Neural cell (in vitro differentiated cells): Measurements from ENCODE around the gene ST3GAL3. TPM values are rescaled to one million over a fixed set of nuclear protein-coding genes. Genes with fewer than 3 reads are reported as not detected.

Experiments used
- H2AFZ ChIP-seq: fragments of 200-600, 300-800 bp; sonication (generic), shearing (Covaris generic); 2 replicates; pipeline ENCODE4 v1.6.0; 2014; ENCODE audit warnings: low read depth, mild to moderate bottlenecking, antibody characterized with exemption, low read length, moderate library complexity
- H3F3A ChIP-seq: fragments of 200-600 bp; shearing (Covaris generic); 2 replicates; pipeline ENCODE4 v1.6.1; 2016; ENCODE audit warnings: mild to moderate bottlenecking, moderate library complexity, mixed read lengths, antibody characterized with exemption, low read length; ENCODE audit not compliant: insufficient read depth, poor library complexity, severe bottlenecking
- H3K27ac ChIP-seq: fragments of 200-600, 300-800 bp; sonication (generic), shearing (Covaris generic); 2 replicates; pipeline ENCODE4 v1.5.1; 2014; ENCODE audit warnings: mild to moderate bottlenecking, low read length, moderate library complexity
- H3K27me3 ChIP-seq: fragments of 300-800, 200-600 bp; sonication (generic), shearing (Covaris generic); 2 replicates; pipeline ENCODE4 v1.6.0; 2014; ENCODE audit warnings: mild to moderate bottlenecking, low read depth, low read length, moderate library complexity; ENCODE audit not compliant: insufficient read depth
- H3K36me3 ChIP-seq: fragments of 300-800, 200-600 bp; sonication (generic), shearing (Covaris generic); 2 replicates; pipeline ENCODE4 v1.5.1; 2014; ENCODE audit warnings: mild to moderate bottlenecking, antibody characterized with exemption, low read length, moderate library complexity; ENCODE audit not compliant: insufficient read depth
- H3K4me2 ChIP-seq: fragments of 300-800, 200-600 bp; sonication (generic), shearing (Covaris generic); 2 replicates; pipeline ENCODE4 v1.6.0; 2014; ENCODE audit warnings: mild to moderate bottlenecking, low read length
- H3K4me3 ChIP-seq: fragments of 300-800, 200-600 bp; sonication (generic), shearing (Covaris generic); 2 replicates; pipeline ENCODE4 v1.5.1; 2014; ENCODE audit warnings: mild to moderate bottlenecking, low read length, moderate library complexity
- H3K79me2 ChIP-seq: fragments of 200-600 bp; shearing (Covaris generic); replicated peaks from 2 replicates; pipeline ENCODE4 v1.6.0; 2014; ENCODE audit warnings: mild to moderate bottlenecking, low read length, moderate library complexity; ENCODE audit not compliant: insufficient read depth
- H3K9ac ChIP-seq: fragments of 300-800, 200-600 bp; sonication (generic), shearing (Covaris generic); 2 replicates; pipeline ENCODE4 v1.6.1; 2016; ENCODE audit warnings: mild to moderate bottlenecking, low read length, mixed read lengths
- H3K9me2 ChIP-seq: fragments of 200-600 bp; shearing (Covaris generic); 2 replicates; pipeline ENCODE4 v1.6.1; 2016; ENCODE audit warnings: mild to moderate bottlenecking, low read length, mixed read lengths; ENCODE audit not compliant: insufficient read depth
- H3K9me3 ChIP-seq: fragments of 200-600, 300-800 bp; sonication (generic), shearing (Covaris generic); 2 replicates; pipeline ENCODE4 v1.6.1; 2016; ENCODE audit warnings: mild to moderate bottlenecking, mixed run types, low read length, moderate library complexity, mixed read lengths
- H4K20me1 ChIP-seq: fragments of 200-600 bp; shearing (Covaris generic); 2 replicates; pipeline ENCODE4 v1.6.1; 2016; ENCODE audit warnings: mild to moderate bottlenecking, mixed run types; ENCODE audit not compliant: insufficient read depth
- EP300 ChIP-seq: fragments of 450-650 bp; conservative IDR thresholded peaks from 2 replicates; pipeline ENCODE4 v1.6.1; 2014; ENCODE audit warnings: antibody characterized with exemption, mild to moderate bottlenecking, moderate library complexity; ENCODE audit not compliant: poor library complexity, severe bottlenecking
- EZH2 ChIP-seq: fragments of 200-600, 300-800 bp; shearing (Covaris generic), sonication (generic); IDR thresholded peaks from 2 replicates; pipeline ENCODE4 v1.6.1; 2014; ENCODE audit warnings: antibody characterized with exemption, low read length, borderline replicate concordance, mild to moderate bottlenecking; ENCODE audit not compliant: insufficient read depth, poor library complexity, severe bottlenecking
- MXI1 ChIP-seq: fragments of 450-650 bp; conservative IDR thresholded peaks from 2 replicates; pipeline ENCODE4 v1.6.1; 2014; ENCODE audit warnings: antibody characterized with exemption, mild to moderate bottlenecking; ENCODE audit not compliant: poor library complexity, severe bottlenecking
- POLR2AphosphoS5 ChIP-seq: IDR thresholded peaks from 2 replicates; pipeline ENCODE4 v1.6.1; 2012
- RAD21 ChIP-seq: fragments of 450-650 bp; conservative IDR thresholded peaks from 2 replicates; pipeline ENCODE4 v1.6.1; 2014; ENCODE audit warnings: antibody characterized with exemption, mild to moderate bottlenecking, moderate library complexity
- SMC3 ChIP-seq: fragments of 450-650 bp; conservative IDR thresholded peaks from 2 replicates; pipeline ENCODE4 v1.6.1; 2014; ENCODE audit warnings: antibody characterized with exemption, mild to moderate bottlenecking, moderate library complexity; ENCODE audit not compliant: poor library complexity
- TAF1 ChIP-seq: IDR thresholded peaks from 2 replicates; pipeline ENCODE4 v1.6.1; 2012; ENCODE audit warnings: low read depth
- polyA plus RNA-seq: library from polyadenylated mRNA; depleted of rRNA; stranded (reverse); fragments of >200 nt; gene quantifications from 2 replicates; pipeline ENCODE4 v1.2.3, GENCODE V29; 2014
- TF ChIP-seq, protein P1 (sequence below): fragments of 450-650 bp; IDR thresholded peaks from 2 replicates; pipeline ENCODE4 v1.5.1; 2014; ENCODE audit warnings: antibody characterized with exemption, mild to moderate bottlenecking, moderate library complexity; ENCODE audit not compliant: poor library complexity, severe bottlenecking
- TF ChIP-seq, protein P2 (sequence below): IDR thresholded peaks from 2 replicates; pipeline ENCODE4 v1.6.1; 2012; ENCODE audit warnings: borderline replicate concordance

Gene ST3GAL3
- polyA plus RNA-seq, 1 donor from 2014 or later, result 36.8 TPM

DNA sequence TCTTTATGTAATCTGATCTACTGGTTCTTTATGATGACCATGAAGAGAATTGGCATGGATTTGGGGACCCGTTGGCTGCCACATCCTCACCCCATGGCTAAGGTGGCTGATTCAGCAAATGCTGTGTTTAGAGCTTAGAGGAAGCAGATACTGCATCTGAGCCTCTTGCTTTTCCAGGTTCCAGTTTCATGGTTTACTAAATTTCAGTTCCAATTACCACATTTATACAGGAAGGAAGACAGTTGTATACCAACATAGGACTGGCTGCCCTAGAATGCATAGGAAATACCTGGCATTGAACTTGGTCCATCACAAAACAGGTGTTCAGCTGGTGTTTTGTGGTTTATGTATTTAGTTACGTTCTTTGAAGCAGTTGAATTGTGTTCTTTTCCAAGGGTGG is 107.1 kb downstream of the ST3GAL3 start:
- TF ChIP-seq, protein P1, sequence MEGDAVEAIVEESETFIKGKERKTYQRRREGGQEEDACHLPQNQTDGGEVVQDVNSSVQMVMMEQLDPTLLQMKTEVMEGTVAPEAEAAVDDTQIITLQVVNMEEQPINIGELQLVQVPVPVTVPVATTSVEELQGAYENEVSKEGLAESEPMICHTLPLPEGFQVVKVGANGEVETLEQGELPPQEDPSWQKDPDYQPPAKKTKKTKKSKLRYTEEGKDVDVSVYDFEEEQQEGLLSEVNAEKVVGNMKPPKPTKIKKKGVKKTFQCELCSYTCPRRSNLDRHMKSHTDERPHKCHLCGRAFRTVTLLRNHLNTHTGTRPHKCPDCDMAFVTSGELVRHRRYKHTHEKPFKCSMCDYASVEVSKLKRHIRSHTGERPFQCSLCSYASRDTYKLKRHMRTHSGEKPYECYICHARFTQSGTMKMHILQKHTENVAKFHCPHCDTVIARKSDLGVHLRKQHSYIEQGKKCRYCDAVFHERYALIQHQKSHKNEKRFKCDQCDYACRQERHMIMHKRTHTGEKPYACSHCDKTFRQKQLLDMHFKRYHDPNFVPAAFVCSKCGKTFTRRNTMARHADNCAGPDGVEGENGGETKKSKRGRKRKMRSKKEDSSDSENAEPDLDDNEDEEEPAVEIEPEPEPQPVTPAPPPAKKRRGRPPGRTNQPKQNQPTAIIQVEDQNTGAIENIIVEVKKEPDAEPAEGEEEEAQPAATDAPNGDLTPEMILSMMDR, result no peak
- TF ChIP-seq EP300 (no peak), TAF1 (no peak), POLR2AphosphoS5 (no peak), MXI1 (no peak), SMC3 (no peak), RAD21 (no peak), EZH2 (no peak)
- TF ChIP-seq, protein P2, sequence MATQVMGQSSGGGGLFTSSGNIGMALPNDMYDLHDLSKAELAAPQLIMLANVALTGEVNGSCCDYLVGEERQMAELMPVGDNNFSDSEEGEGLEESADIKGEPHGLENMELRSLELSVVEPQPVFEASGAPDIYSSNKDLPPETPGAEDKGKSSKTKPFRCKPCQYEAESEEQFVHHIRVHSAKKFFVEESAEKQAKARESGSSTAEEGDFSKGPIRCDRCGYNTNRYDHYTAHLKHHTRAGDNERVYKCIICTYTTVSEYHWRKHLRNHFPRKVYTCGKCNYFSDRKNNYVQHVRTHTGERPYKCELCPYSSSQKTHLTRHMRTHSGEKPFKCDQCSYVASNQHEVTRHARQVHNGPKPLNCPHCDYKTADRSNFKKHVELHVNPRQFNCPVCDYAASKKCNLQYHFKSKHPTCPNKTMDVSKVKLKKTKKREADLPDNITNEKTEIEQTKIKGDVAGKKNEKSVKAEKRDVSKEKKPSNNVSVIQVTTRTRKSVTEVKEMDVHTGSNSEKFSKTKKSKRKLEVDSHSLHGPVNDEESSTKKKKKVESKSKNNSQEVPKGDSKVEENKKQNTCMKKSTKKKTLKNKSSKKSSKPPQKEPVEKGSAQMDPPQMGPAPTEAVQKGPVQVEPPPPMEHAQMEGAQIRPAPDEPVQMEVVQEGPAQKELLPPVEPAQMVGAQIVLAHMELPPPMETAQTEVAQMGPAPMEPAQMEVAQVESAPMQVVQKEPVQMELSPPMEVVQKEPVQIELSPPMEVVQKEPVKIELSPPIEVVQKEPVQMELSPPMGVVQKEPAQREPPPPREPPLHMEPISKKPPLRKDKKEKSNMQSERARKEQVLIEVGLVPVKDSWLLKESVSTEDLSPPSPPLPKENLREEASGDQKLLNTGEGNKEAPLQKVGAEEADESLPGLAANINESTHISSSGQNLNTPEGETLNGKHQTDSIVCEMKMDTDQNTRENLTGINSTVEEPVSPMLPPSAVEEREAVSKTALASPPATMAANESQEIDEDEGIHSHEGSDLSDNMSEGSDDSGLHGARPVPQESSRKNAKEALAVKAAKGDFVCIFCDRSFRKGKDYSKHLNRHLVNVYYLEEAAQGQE, result no peak
- no peak overlapping the region for H3K4me3 ChIP-seq
- no peaks in the 10 kb centered on the region for H3K79me2 ChIP-seq

DNA sequence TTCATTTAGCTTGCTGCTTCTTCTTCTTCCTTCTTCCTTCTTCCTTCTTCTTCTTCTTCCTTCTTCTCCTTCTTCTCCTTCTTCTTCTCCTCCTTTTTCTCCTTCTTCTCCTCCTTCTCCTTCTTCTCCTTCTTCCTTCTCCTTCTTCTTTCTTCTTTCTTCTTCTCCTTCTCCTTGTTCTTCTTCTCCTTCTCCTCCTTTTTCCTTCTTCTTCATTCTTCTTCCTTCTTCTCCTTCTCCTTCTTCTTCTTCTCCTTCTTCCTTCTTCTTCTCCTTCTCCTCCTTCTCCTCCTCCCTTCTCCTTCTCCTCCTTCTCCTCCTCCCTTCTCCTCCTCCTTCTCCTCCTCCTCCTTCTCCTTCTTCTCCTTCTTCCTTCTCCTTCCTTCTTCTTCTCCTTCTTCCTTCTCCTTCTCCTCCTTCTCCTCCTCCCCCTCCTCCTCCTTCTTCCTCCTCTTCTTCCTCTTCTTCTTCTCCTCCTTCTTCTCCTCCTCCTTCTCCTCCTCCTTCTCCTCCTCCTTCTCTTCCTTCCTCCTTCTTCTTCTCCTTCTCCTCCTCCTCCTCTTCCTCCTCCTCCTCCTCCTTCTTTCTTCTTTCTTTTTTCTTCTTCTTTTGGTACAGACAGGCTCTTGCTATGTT is 110.1 kb downstream of the ST3GAL3 start:
- TF ChIP-seq RAD21, result no peak
- TF ChIP-seq, protein P1, result no peak
- TF ChIP-seq MXI1, result no peak
- H3K27ac ChIP-seq, result no peak overlapping the region
- no peaks in the 10 kb centered on the region for H3K9me2 ChIP-seq
- H2AFZ ChIP-seq, result no peak overlapping the region
- H3K79me2 ChIP-seq, result no peaks in the 10 kb centered on the region
- no peaks in the 10 kb centered on the region for H3F3A ChIP-seq
- no peak overlapping the region for H3K4me3 ChIP-seq
- H3K9ac ChIP-seq, result no peak overlapping the region
- no peak overlapping the region for H3K4me2 ChIP-seq
- no peaks in the 10 kb centered on the region for H3K27me3 ChIP-seq
- H3K36me3 ChIP-seq, result no peaks in the 10 kb centered on the region
- H4K20me1 ChIP-seq, result no peaks in the 10 kb centered on the region
- peaks cover 5% of the 10 kb centered on the region for H3K9me3 ChIP-seq

More for the DNA sequence above, 107.1 kb downstream of the ST3GAL3 start:
- Histone ChIP-seq H3F3A (no peaks in the 10 kb centered on the region), H2AFZ (no peak overlapping the region), H3K9me2 (no peaks in the 10 kb centered on the region), H4K20me1 (no peaks in the 10 kb centered on the region), H3K4me2 (no peak overlapping the region), H3K9me3 (peaks cover under 1% of the 10 kb centered on the region), H3K9ac (no peak overlapping the region), H3K27me3 (no peaks in the 10 kb centered on the region), H3K36me3 (no peaks in the 10 kb centered on the region), H3K27ac (no peak overlapping the region)
